Gastrocnemius medialis (tissue), 4 donors: ENCODE data around the gene KCNT1. TPM values are rescaled to one million over a fixed set of nuclear protein-coding genes. Genes with fewer than 3 reads are reported as not detected.

ENCODE experiments used
- ATAC-seq, 2 donors: fragments of 150-250 bp; one replicate each; pipeline ENCODE4 v1.9.1; 2016
- DNase-seq, 2 donors: peaks; one replicate each; pipeline ENCODE4 v3.0.0-alpha.2; 2019
- H3K27ac ChIP-seq, 4 donors: fragments of 200-600 bp; sonication (generic); 1 replicate in 1 of 4; 2 replicates in 3 of 4; pipeline ENCODE4 v1.5.1; 2016 to 2018; ENCODE audit warnings: mild to moderate bottlenecking in 2 of 4, moderate library complexity in 1 of 4
- H3K27me3 ChIP-seq, 3 donors: fragments of 200-600 bp; sonication (generic) in 2 of 3; 1 replicate in 1 of 3; 2 replicates in 2 of 3; pipeline versions ENCODE4 v1.5.1 to v1.6.0; 2016 to 2019; ENCODE audit warnings: mild to moderate bottlenecking in 1 of 3, moderate library complexity in 1 of 3
- H3K36me3 ChIP-seq, 2 donors: fragments of 200-600 bp; sonication (generic) in 1 of 2; one replicate each; pipeline ENCODE4 v1.5.1; 2017 to 2018
- H3K4me1 ChIP-seq, 2 donors: fragments of 200-600 bp; sonication (generic) in 1 of 2; one replicate each; pipeline ENCODE4 v1.5.1; 2016 to 2017; ENCODE audit warnings: mild to moderate bottlenecking in 2 of 2
- H3K4me3 ChIP-seq, 4 donors: fragments of 200-600 bp; sonication (generic) in 3 of 4; 1 replicate in 1 of 4; 2 replicates in 3 of 4; pipeline ENCODE4 v1.5.1; 2016 to 2019; ENCODE audit warnings: mild to moderate bottlenecking in 2 of 4
- H3K9me3 ChIP-seq, 3 donors: fragments of 200-600 bp; sonication (generic) in 2 of 3; 1 replicate in 1 of 3; 2 replicates in 2 of 3; pipeline ENCODE4 v1.5.1; 2016 to 2019
- POLR2A ChIP-seq, 2 donors: fragments of 450-650 bp; IDR thresholded peaks; one replicate each; pipeline ENCODE4 v1.6.1; 2017; ENCODE audit warnings: antibody characterized with exemption in 2 of 2, mild to moderate bottlenecking in 2 of 2, moderate library complexity in 2 of 2
- in situ Hi-C, 4 donors: fragments of 200-750 bp; cut with MboI; loops; one replicate each; pipeline versions ENCODE4 v1.15.0 to v1.8.0; 2017; ENCODE audit warnings: low sequenced_read_pairs in 4 of 4
- intact Hi-C: fragments of 100-400 bp; cut with DNase I; formaldehyde crosslinking; loops from one replicate; pipeline ENCODE4 v1.15.1; 2023; ENCODE audit warnings: low total_unique reads
- total RNA-seq, 4 donors: library from RNA; depleted of rRNA; stranded (reverse); fragments of >200 nt; gene quantifications; one replicate each; pipeline versions ENCODE4 v1.1.0 to v1.2.3, GENCODE V29; 2016
- TF ChIP-seq, protein P1 (sequence below), 5 experiments: fragments of 450-650 bp in 3 of 5; fragments of 200-600 bp in 2 of 5; sonication (generic) in 2 of 5; IDR thresholded peaks in 4 of 5; conservative IDR thresholded peaks in 1 of 5; 1 replicate in 4 of 5; 2 replicates in 1 of 5; pipeline ENCODE4 v1.5.1; 2016 to 2019; ENCODE audit warnings: antibody characterized with exemption in 5 of 5, mild to moderate bottlenecking in 3 of 5, moderate library complexity in 3 of 5

The KCNT1 gene
- total RNA-seq, 4 donors from 2014 or later, result 2.3 to 8.7 (median 5.3) TPM

GRCh38 chr9:135716045-135716444, 14.1 kb downstream of the KCNT1 start:
- Histone ChIP-seq H3K4me3 (no peak overlapping the region), H3K27me3 (peaks cover 44 to 59% (median 44%) of the 10 kb centered on the region in 3 donors), H3K36me3 (no peaks in the 10 kb centered on the region), H3K4me1 (no peaks in the 10 kb centered on the region), H3K27ac (no peak overlapping the region), H3K9me3 (no peaks in the 10 kb centered on the region)
- TF ChIP-seq, protein P1, sequence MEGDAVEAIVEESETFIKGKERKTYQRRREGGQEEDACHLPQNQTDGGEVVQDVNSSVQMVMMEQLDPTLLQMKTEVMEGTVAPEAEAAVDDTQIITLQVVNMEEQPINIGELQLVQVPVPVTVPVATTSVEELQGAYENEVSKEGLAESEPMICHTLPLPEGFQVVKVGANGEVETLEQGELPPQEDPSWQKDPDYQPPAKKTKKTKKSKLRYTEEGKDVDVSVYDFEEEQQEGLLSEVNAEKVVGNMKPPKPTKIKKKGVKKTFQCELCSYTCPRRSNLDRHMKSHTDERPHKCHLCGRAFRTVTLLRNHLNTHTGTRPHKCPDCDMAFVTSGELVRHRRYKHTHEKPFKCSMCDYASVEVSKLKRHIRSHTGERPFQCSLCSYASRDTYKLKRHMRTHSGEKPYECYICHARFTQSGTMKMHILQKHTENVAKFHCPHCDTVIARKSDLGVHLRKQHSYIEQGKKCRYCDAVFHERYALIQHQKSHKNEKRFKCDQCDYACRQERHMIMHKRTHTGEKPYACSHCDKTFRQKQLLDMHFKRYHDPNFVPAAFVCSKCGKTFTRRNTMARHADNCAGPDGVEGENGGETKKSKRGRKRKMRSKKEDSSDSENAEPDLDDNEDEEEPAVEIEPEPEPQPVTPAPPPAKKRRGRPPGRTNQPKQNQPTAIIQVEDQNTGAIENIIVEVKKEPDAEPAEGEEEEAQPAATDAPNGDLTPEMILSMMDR (IDR thresholded peaks at IDR 0.05 in 4 of 5, conservative IDR thresholded peaks at IDR 0.05 in 1 of 5), result no peak
- no peak for TF ChIP-seq POLR2A (IDR thresholded peaks at IDR 0.05)
- DNase-seq, result no peak
- ATAC-seq, result no peak
- intact Hi-C loops (no loop called here), in situ Hi-C loops (no loop called here)

DNA sequence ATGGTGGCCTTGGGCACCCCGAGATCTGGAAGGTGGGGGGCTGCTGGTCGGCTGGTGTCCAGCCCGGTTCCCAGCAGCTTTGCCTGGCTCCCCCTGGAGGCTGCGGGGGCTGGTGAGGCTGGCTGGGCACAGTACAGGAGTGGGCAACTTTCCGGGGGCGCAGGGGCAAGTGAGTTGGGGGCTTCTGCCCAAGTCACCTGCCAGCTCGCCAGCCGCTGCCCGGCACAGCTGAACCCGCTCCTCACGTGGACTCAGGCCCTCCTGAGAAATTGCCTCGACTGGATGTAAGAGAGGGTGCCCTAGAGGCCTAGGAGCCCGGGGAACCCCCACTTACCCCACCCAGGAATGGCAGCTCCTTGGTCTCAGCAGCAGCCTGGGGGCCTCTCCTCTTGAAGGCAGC, 15.4 kb downstream of the KCNT1 start:
- H3K4me1 ChIP-seq, result no peaks in the 10 kb centered on the region
- H3K9me3 ChIP-seq, result no peaks in the 10 kb centered on the region
- no peak overlapping the region for H3K27ac ChIP-seq
- H3K4me3 ChIP-seq, result no peak overlapping the region
- no peak for ATAC-seq
- no peaks in the 10 kb centered on the region for H3K36me3 ChIP-seq
- peaks cover 44 to 59% (median 44%) of the 10 kb centered on the region in 3 donors for H3K27me3 ChIP-seq
- DNase-seq, result no peak
- intact Hi-C loops (no loop called here), in situ Hi-C loops (no loop called here)
- no peak for TF ChIP-seq POLR2A (IDR thresholded peaks at IDR 0.05)
- TF ChIP-seq, protein P1 (IDR thresholded peaks at IDR 0.05 in 4 of 5, conservative IDR thresholded peaks at IDR 0.05 in 1 of 5), result no peak

- intact Hi-C loops (no loop called here), in situ Hi-C loops (no loop called here)
- DNase-seq (no peak), ATAC-seq (no peak)
- Histone ChIP-seq H3K4me3 (no peak overlapping the region), H3K4me1 (no peaks in the 10 kb centered on the region), H3K36me3 (no peaks in the 10 kb centered on the region), H3K27ac (no peak overlapping the region), H3K9me3 (no peaks in the 10 kb centered on the region), H3K27me3 (peaks cover 36 to 49% (median 36%) of the 10 kb centered on the region in 3 donors)
- TF ChIP-seq, protein P1 (IDR thresholded peaks at IDR 0.05 in 4 of 5, conservative IDR thresholded peaks at IDR 0.05 in 1 of 5), result no peak
- no peak for TF ChIP-seq POLR2A (IDR thresholded peaks at IDR 0.05)
These were observed 16.6 kb downstream of the KCNT1 start for GRCh38 chr9:135718616-135719015.

GRCh38 chr9:135719472-135719871, 17.5 kb downstream of the KCNT1 start:
- H3K4me1 ChIP-seq, result no peaks in the 10 kb centered on the region
- ATAC-seq, result no peak
- H3K27ac ChIP-seq, result no peak overlapping the region
- no peaks in the 10 kb centered on the region for H3K36me3 ChIP-seq
- no peaks in the 10 kb centered on the region for H3K9me3 ChIP-seq
- no peak for DNase-seq
- H3K4me3 ChIP-seq, result no peak overlapping the region
- peaks cover 32 to 46% (median 34%) of the 10 kb centered on the region in 3 donors for H3K27me3 ChIP-seq
- TF ChIP-seq, protein P1 (IDR thresholded peaks at IDR 0.05 in 4 of 5, conservative IDR thresholded peaks at IDR 0.05 in 1 of 5), result no peak
- TF ChIP-seq POLR2A (IDR thresholded peaks at IDR 0.05), result no peak
- intact Hi-C loops (no loop called here), in situ Hi-C loops (no loop called here)

DNA sequence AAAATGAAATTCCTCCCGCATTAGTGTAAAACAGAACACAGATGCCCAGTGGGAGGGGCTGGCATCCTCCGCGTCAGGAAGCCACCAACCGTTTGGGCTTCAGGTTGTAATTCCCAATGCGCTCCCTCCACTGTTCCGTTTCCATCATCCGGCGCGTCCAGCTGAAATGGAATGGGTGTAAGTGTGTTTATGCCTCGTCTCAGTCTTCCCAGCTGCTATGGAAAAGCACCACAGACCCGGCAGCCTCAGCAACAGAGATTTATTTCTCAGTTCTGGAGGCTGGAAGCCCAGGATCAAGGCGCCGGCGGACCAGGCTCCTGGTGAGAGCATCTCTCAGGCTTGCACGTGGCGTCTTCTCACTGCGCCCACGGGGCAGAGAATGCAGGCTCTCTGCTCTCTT, 20.4 kb downstream of the KCNT1 start:
- no peaks in the 10 kb centered on the region for H3K9me3 ChIP-seq
- in situ Hi-C loops, result no loop called here

More for the DNA sequence above, 20.4 kb downstream of the KCNT1 start:
- no peak for ATAC-seq
- no peak for DNase-seq
- H3K4me3 ChIP-seq, result no peak overlapping the region
- no peaks in the 10 kb centered on the region for H3K4me1 ChIP-seq
- H3K36me3 ChIP-seq, result no peaks in the 10 kb centered on the region
- no peak for TF ChIP-seq POLR2A (IDR thresholded peaks at IDR 0.05)
- TF ChIP-seq, protein P1 (IDR thresholded peaks at IDR 0.05 in 4 of 5, conservative IDR thresholded peaks at IDR 0.05 in 1 of 5), result no peak
- H3K27me3 ChIP-seq, result peaks cover 7 to 19% (median 11%) of the 10 kb centered on the region in 3 donors
- intact Hi-C loops, result no loop called here
- no peak overlapping the region for H3K27ac ChIP-seq
